Measurements from ENCODE around the gene MCC. TPM values are rescaled to one million over a fixed set of nuclear protein-coding genes. Genes with fewer than 3 reads are reported as not detected.

MCC gene
- total and polyA plus RNA-seq, 4 donors: 9.0 to 47.3 (median 14.7) TPM

- TF ChIP-seq REST (IDR thresholded peaks at IDR 0.05): no peak
- no peak for TF ChIP-seq RAD21 (IDR thresholded peaks at IDR 0.05)
- TF ChIP-seq NR2F2 (IDR thresholded peaks at IDR 0.05): no peak
- TF ChIP-seq HNF4G (IDR thresholded peaks at IDR 0.05): no peak
- TF ChIP-seq GABPA (IDR thresholded peaks at IDR 0.05 in 1 of 2, conservative IDR thresholded peaks at IDR 0.05 in 1 of 2): no peak
These were observed 392.4 kb downstream of the MCC start (continued) for GRCh38 chr5:113095831-113096230.

- no peak overlapping the region for H3K27ac ChIP-seq (ENCODE audit: low read depth in 1 of 2, low read length in 2 of 2)
- peaks cover 0 to 16% (median 15%) of the 10 kb centered on the region in 4 donors for H3K36me3 ChIP-seq (ENCODE audit: control insufficient read depth in 4 of 4, insufficient read depth in 3 of 4, low read depth in 1 of 4, low read length in 3 of 4)
- no peak overlapping the region for H3K4me3 ChIP-seq (ENCODE audit: low read depth in 1 of 3, low read length in 3 of 3)
- no peaks in the 10 kb centered on the region for H3K27me3 ChIP-seq (ENCODE audit: control insufficient read depth in 4 of 4, insufficient read depth in 4 of 4, low read length in 3 of 4)
- no peak for DNase-seq (ENCODE audit: low spot score)
- no peak overlapping the region for H3K9ac ChIP-seq (ENCODE audit: low read depth in 1 of 2, low read length in 2 of 2)
- 89% methylated on average over 3 of the region's 3 CpGs for WGBS
- TF ChIP-seq ATF3 (IDR thresholded peaks at IDR 0.05) (no peak), HNF4A (conservative IDR thresholded peaks at IDR 0.05) (no peak), RAD21 (IDR thresholded peaks at IDR 0.05) (no peak), TAF1 (conservative IDR thresholded peaks at IDR 0.05) (no peak), SP1 (IDR thresholded peaks at IDR 0.05) (no peak), JUND (IDR thresholded peaks at IDR 0.05) (no peak), NR2F2 (IDR thresholded peaks at IDR 0.05) (no peak), CTCF (IDR thresholded peaks at IDR 0.05; ENCODE audit: low read depth, low read length, missing input control) (no peak), GABPA (IDR thresholded peaks at IDR 0.05 in 1 of 2, conservative IDR thresholded peaks at IDR 0.05 in 1 of 2) (no peak), YY1 (IDR thresholded peaks at IDR 0.05) (no peak), FOXA2 (IDR thresholded peaks at IDR 0.05) (no peak), FOXA1 (IDR thresholded peaks at IDR 0.05) (no peak), EGR1 (IDR thresholded peaks at IDR 0.05; ENCODE audit: low read depth in 2 of 2) (no peak), REST (IDR thresholded peaks at IDR 0.05) (no peak)
- H3K9me3 ChIP-seq (ENCODE audit: control insufficient read depth in 4 of 4, low read length in 3 of 4): no peaks in the 10 kb centered on the region
- peaks cover 4 to 20% (median 9%) of the 10 kb centered on the region in 4 donors for H3K4me1 ChIP-seq (ENCODE audit: control insufficient read depth in 4 of 4, insufficient read depth in 4 of 4, low read length in 3 of 4)
These were observed 394.7 kb downstream of the MCC start for GRCh38 chr5:113093558-113093957.

Data from liver (tissue), 9 donors.